Suprapubic skin (tissue), 4 donors: ENCODE measurements around the gene EPC2. TPM values are rescaled to one million over a fixed set of nuclear protein-coding genes. Genes with fewer than 3 reads are reported as not detected.

Source experiments
- DNase-seq, 2 donors: peaks; one replicate each; pipeline ENCODE4 v3.0.0-alpha.2; 2019; ENCODE audit warnings: low spot score in 2 of 2
- H3K27ac ChIP-seq: fragments of 200-600 bp; sonication (generic); one replicate; pipeline ENCODE4 v1.5.1; 2019
- H3K27me3 ChIP-seq: fragments of 200-600 bp; sonication (generic); one replicate; pipeline ENCODE4 v1.5.1; 2019
- H3K36me3 ChIP-seq: fragments of 200-600 bp; sonication (generic); one replicate; pipeline ENCODE4 v1.5.1; 2019
- H3K4me1 ChIP-seq: fragments of 200-600 bp; sonication (generic); one replicate; pipeline ENCODE4 v1.5.1; 2019
- H3K4me3 ChIP-seq: fragments of 200-600 bp; sonication (generic); one replicate; pipeline ENCODE4 v1.5.1; 2019; ENCODE audit warnings: mild to moderate bottlenecking
- H3K9me3 ChIP-seq: fragments of 200-600 bp; sonication (generic); one replicate; pipeline ENCODE4 v1.5.1; 2019
- EP300 ChIP-seq: sonication (generic); formaldehyde crosslinking; IDR thresholded peaks from one replicate; pipeline ENCODE4 v1.6.1; 2017; ENCODE audit warnings: antibody characterized with exemption
- POLR2A ChIP-seq, 2 donors: fragments of 450-650 bp; IDR thresholded peaks; one replicate each; pipeline ENCODE4 v1.6.1; 2017; ENCODE audit warnings: antibody characterized with exemption in 2 of 2, mild to moderate bottlenecking in 2 of 2, moderate library complexity in 2 of 2
- POLR2AphosphoS5 ChIP-seq, 3 donors: sonication (generic); formaldehyde crosslinking; IDR thresholded peaks; one replicate each; pipeline ENCODE4 v1.6.1; 2017; ENCODE audit warnings: antibody characterized with exemption in 3 of 3
- WGBS: methylation state at CpG from one replicate; pipeline ENCODE4 v1.1.5; 2018; 5-methylcytosine and 5-hydroxymethylcytosine counted together
- total RNA-seq, 4 donors: library from RNA; depleted of rRNA; stranded (reverse); fragments of >200 nt; gene quantifications; one replicate each; pipeline ENCODE4 v1.1.0, GENCODE V29; 2016
- TF ChIP-seq, protein P1 (sequence below), 2 donors: fragments of 200-600 bp in 1 of 2; fragments of 450-650 bp in 1 of 2; sonication (generic) in 1 of 2; IDR thresholded peaks; one replicate each; pipeline ENCODE4 v1.5.1; 2016 to 2019; ENCODE audit warnings: antibody characterized with exemption in 2 of 2, mild to moderate bottlenecking in 1 of 2, moderate library complexity in 1 of 2

Gene EPC2
- total RNA-seq, 4 donors from 2014 or later, result 22.9 to 30.3 (median 26.9) TPM

DNA sequence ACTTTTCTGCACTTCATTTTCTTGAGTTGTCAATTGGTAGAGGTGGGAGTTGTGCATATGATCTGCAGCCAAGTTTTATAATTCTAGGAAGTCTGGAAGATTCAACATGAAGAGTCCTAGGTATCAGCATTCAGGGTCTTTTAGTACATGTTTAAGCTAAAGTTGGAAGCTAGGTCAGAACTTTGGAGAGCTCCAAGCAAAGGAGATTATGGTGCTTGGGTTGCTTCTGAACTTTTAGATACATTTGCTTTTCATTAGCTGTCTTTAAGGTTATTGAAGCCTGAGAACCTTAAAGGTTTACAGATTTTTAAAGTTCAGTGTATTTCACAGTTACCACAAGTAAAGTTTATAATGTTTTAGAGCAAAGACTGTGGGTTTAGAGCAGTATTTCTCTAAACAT is 85.5 kb downstream of the EPC2 start:
- Histone ChIP-seq H3K9me3 (no peaks in the 10 kb centered on the region), H3K4me1 (peaks cover 4% of the 10 kb centered on the region)
- TF ChIP-seq, protein P1, sequence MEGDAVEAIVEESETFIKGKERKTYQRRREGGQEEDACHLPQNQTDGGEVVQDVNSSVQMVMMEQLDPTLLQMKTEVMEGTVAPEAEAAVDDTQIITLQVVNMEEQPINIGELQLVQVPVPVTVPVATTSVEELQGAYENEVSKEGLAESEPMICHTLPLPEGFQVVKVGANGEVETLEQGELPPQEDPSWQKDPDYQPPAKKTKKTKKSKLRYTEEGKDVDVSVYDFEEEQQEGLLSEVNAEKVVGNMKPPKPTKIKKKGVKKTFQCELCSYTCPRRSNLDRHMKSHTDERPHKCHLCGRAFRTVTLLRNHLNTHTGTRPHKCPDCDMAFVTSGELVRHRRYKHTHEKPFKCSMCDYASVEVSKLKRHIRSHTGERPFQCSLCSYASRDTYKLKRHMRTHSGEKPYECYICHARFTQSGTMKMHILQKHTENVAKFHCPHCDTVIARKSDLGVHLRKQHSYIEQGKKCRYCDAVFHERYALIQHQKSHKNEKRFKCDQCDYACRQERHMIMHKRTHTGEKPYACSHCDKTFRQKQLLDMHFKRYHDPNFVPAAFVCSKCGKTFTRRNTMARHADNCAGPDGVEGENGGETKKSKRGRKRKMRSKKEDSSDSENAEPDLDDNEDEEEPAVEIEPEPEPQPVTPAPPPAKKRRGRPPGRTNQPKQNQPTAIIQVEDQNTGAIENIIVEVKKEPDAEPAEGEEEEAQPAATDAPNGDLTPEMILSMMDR (IDR thresholded peaks at IDR 0.05), result no peak
- TF ChIP-seq POLR2AphosphoS5 (IDR thresholded peaks at IDR 0.05) (no peak), EP300 (no peak), POLR2A (IDR thresholded peaks at IDR 0.05) (no peak)

GRCh38 chr2:148737742-148738141 is 93.2 kb downstream of the EPC2 start:
- WGBS, result 89% methylated on average over 5 of the region's 5 CpGs

More for the DNA sequence above, 85.5 kb downstream of the EPC2 start:
- Histone ChIP-seq H3K36me3 (no peaks in the 10 kb centered on the region), H3K4me3 (no peak overlapping the region), H3K27ac (no peak overlapping the region), H3K27me3 (no peaks in the 10 kb centered on the region)
- DNase-seq, result no peak

GRCh38 chr2:148739454-148740105 is 95.0 kb downstream of the EPC2 start:
- H3K27me3 ChIP-seq, result no peaks in the 10 kb centered on the region
- H3K4me3 ChIP-seq, result no peak overlapping the region
- WGBS, result 89% methylated on average over 2 of the region's 2 CpGs
- no peaks in the 10 kb centered on the region for H3K36me3 ChIP-seq
- H3K27ac ChIP-seq, result no peak overlapping the region
- H3K9me3 ChIP-seq, result no peaks in the 10 kb centered on the region
- DNase-seq, result no peak
- peaks cover 6% of the 10 kb centered on the region for H3K4me1 ChIP-seq
- TF ChIP-seq, protein P1 (IDR thresholded peaks at IDR 0.05), result no peak
- TF ChIP-seq EP300 (no peak), POLR2AphosphoS5 (IDR thresholded peaks at IDR 0.05) (no peak), POLR2A (IDR thresholded peaks at IDR 0.05) (no peak)

More at GRCh38 chr2:148737742-148738141, 93.2 kb downstream of the EPC2 start:
- H3K36me3 ChIP-seq, result no peaks in the 10 kb centered on the region
- H3K4me1 ChIP-seq, result peaks cover 6% of the 10 kb centered on the region
- H3K9me3 ChIP-seq, result no peaks in the 10 kb centered on the region
- DNase-seq, result no peak
- no peak overlapping the region for H3K27ac ChIP-seq
- H3K27me3 ChIP-seq, result no peaks in the 10 kb centered on the region
- no peak overlapping the region for H3K4me3 ChIP-seq
- TF ChIP-seq, protein P1 (IDR thresholded peaks at IDR 0.05), result no peak

- peaks cover 6% of the 10 kb centered on the region for H3K4me1 ChIP-seq
- H3K4me3 ChIP-seq, result no peak overlapping the region
- WGBS, result 69% methylated on average over 4 of the region's 4 CpGs
- H3K9me3 ChIP-seq, result no peaks in the 10 kb centered on the region
- H3K27ac ChIP-seq, result no peak overlapping the region
- TF ChIP-seq, protein P1 (IDR thresholded peaks at IDR 0.05), result no peak
- TF ChIP-seq POLR2A (IDR thresholded peaks at IDR 0.05) (no peak), EP300 (no peak), POLR2AphosphoS5 (IDR thresholded peaks at IDR 0.05) (no peak)
- H3K27me3 ChIP-seq, result no peaks in the 10 kb centered on the region
- no peaks in the 10 kb centered on the region for H3K36me3 ChIP-seq
- no peak for DNase-seq
These were observed 97.8 kb downstream of the EPC2 start for GRCh38 chr2:148742373-148742772.

GRCh38 chr2:148745151-148745851 is 100.8 kb downstream of the EPC2 start:
- no peak overlapping the region for H3K27ac ChIP-seq
- TF ChIP-seq POLR2AphosphoS5 (IDR thresholded peaks at IDR 0.05), result no peak
- TF ChIP-seq, protein P1 (IDR thresholded peaks at IDR 0.05), result no peak
- TF ChIP-seq POLR2A (IDR thresholded peaks at IDR 0.05), result no peak
- no peak for TF ChIP-seq EP300
- H3K27me3 ChIP-seq, result no peaks in the 10 kb centered on the region
- H3K9me3 ChIP-seq, result no peaks in the 10 kb centered on the region
- H3K4me3 ChIP-seq, result no peak overlapping the region
- no peak for DNase-seq
- no peaks in the 10 kb centered on the region for H3K36me3 ChIP-seq
- peaks cover 6% of the 10 kb centered on the region for H3K4me1 ChIP-seq
- WGBS, result 84% methylated on average over 3 of the region's 3 CpGs
